Measurements from ENCODE around the gene MYO15A.

MYO15A gene

DNA sequence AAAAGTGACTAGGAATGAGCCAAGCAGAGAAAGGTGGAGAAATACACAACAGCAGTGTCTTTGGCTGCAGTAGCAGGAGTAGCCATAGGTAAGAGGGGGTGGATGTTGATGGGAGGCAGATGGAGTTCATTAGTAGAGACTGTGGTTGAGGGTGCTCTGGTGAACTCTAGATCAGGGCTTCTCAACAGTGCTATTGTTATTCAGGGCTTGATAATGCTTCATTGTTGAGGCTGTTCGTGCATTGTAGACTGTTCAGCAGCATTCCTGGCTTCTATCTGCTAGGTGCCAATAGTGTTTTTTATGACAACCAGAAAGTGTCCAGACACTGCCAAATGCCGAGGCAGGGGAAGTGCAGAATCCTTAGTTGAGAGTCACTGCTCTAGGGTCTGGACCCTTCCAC lies 78.7 kb downstream of the MYO15A start:
- in situ Hi-C loops (cut with HindIII; ENCODE audit: low sequenced_read_pairs), result loop anchor here (5.0 kb wide), 1 partner anchor 35 kb away; no protein-coding TSS in a partner anchor
- TF ChIP-seq, protein P1, sequence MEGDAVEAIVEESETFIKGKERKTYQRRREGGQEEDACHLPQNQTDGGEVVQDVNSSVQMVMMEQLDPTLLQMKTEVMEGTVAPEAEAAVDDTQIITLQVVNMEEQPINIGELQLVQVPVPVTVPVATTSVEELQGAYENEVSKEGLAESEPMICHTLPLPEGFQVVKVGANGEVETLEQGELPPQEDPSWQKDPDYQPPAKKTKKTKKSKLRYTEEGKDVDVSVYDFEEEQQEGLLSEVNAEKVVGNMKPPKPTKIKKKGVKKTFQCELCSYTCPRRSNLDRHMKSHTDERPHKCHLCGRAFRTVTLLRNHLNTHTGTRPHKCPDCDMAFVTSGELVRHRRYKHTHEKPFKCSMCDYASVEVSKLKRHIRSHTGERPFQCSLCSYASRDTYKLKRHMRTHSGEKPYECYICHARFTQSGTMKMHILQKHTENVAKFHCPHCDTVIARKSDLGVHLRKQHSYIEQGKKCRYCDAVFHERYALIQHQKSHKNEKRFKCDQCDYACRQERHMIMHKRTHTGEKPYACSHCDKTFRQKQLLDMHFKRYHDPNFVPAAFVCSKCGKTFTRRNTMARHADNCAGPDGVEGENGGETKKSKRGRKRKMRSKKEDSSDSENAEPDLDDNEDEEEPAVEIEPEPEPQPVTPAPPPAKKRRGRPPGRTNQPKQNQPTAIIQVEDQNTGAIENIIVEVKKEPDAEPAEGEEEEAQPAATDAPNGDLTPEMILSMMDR (IDR thresholded peaks at IDR 0.05; ENCODE audit: low read depth, low read length, missing control alignments), result no peak
- H3K4me3 ChIP-seq (ENCODE audit: low read depth, low read length), result peak overlapping the region; percentile 71
- DNase-seq (ENCODE audit: low read depth), result no peak

DNA sequence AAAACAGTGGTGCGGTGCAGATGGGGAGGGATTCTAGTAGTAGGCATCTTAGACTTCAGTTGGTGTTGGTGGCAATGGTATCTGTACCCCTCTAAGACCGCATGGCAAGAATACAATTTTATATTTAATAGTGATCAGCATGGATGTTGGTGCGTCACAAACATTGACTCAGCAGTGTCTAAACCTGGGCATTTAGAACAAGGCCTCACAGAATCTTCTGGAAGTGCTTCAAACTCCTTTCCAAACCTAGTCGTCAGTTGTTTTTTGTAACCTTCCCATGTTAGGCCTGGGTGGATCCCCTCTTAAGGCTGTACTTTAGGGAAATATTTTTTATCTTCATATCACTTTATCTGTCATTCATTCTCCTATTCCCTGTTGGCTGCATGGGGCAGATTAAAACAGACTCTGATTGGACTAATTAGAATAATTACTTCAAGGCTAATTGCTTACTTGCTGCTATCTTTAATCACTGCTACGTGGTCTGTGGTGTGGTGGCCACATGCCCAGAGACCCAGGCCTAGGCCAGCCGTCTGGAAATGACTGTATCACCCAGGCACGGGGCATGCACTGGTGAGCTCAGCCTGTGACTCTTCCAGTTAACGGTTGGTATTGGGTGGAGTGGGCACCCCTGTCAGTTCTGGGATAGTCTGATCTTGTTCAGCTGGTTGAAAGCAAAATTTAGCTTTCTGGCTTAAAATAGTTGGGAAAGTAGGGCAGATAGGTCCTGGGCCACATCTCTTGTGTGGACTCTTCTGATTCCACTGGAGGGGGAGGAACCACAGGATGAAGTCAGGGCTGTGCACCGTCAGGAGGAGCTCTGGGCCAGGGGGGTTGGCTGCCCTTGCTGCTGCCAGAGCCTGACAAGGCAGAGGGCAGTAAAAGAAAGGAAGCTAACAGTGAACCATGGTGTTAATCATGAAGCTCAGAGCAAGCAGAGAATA lies 79.5 kb downstream of the MYO15A start:
- TF ChIP-seq, protein P1 (IDR thresholded peaks at IDR 0.05; ENCODE audit: low read depth, low read length, missing control alignments), result no peak
- in situ Hi-C loops (cut with HindIII; ENCODE audit: low sequenced_read_pairs), result loop anchor here (5.0 kb wide), 1 partner anchor 34 kb away; no protein-coding TSS in a partner anchor
- peak overlapping the region; percentile 71 for H3K4me3 ChIP-seq (ENCODE audit: low read depth, low read length)
- no peak for DNase-seq (ENCODE audit: low read depth)

DNA sequence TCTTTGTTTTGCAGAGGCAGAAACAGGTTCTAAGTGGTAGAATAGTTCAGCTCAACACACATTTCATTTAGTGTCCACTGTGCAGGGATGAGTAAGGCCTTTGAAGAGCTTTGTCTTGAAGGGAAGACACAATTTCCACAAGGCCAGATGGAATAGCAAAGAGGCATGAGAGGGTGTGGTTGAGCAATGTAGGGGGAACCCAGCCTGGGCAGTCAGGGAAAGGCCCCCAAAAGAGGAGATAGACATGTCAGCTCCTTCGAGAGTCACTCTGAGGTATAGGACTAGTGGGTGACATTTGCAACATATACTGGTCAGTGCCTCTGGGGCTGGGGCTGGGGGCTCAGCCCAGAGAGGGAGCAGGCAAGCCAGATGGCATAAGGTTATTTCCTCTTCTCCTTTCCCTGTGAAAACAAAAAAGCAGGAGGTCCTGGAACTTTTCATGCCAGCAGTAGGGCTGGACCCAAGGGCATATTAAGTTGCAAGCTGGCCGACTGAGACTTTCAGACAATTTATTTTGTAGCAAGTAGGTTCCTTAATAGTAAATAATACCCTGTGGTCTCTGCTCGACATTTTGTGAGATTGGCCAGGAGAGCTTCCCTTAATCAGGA lies 82.2 kb downstream of the MYO15A start:
- in situ Hi-C loops (cut with HindIII; ENCODE audit: low sequenced_read_pairs), result no loop called here
- TF ChIP-seq, protein P1 (IDR thresholded peaks at IDR 0.05; ENCODE audit: low read depth, low read length, missing control alignments), result no peak
- DNase-seq (ENCODE audit: low read depth), result no peak
- H3K4me3 ChIP-seq (ENCODE audit: low read depth, low read length), result no peak overlapping the region

DNA sequence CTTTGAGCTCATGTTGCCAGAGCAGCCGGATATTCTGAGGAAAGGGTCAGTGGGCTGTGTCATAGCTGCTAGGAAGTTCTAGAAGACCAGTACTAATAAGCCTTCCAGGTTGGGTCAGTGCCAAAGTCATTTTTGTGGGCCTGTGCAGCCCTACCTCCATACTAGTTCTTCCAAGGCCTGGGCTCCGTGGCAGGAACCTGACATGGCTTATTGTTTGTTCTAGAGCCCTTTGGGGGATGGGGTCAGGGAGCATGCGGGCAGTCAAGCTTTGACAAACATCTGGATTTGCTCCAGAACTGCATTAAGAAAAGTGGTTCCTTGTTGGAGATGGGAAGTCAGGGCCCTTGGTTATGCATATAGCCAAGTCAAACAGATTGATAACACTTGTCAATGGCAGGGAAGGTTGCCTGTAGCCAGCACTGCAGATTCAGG lies 82.7 kb downstream of the MYO15A start:
- no peak for DNase-seq (ENCODE audit: low read depth)
- in situ Hi-C loops (cut with HindIII; ENCODE audit: low sequenced_read_pairs), result no loop called here
- TF ChIP-seq, protein P1 (IDR thresholded peaks at IDR 0.05; ENCODE audit: low read depth, low read length, missing control alignments), result no peak
- H3K4me3 ChIP-seq (ENCODE audit: low read depth, low read length), result no peak overlapping the region

DNA sequence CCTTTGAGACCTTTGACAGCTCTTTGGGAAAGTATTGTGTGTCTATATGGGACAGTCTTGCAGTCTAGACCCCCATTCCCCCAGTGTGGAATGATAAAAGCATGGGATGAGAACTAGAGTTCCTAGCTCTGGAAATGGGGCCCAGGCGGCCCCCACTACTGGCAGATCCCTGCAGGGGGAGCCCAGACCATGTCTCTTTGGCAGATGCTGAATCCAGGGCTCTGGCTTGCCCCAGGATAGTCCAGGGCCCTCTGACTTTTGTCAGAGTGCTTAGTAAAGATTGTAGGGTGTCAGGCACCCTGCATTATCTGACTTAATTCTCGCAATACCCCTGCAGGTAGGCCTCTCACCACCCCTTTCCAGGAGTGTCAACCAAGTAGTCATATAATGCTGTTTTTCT lies 83.4 kb downstream of the MYO15A start:
- in situ Hi-C loops (cut with HindIII; ENCODE audit: low sequenced_read_pairs), result no loop called here
- no peak for DNase-seq (ENCODE audit: low read depth)
- H3K4me3 ChIP-seq (ENCODE audit: low read depth, low read length), result no peak overlapping the region
- TF ChIP-seq, protein P1 (IDR thresholded peaks at IDR 0.05; ENCODE audit: low read depth, low read length, missing control alignments), result peak; percentile 46

DNA sequence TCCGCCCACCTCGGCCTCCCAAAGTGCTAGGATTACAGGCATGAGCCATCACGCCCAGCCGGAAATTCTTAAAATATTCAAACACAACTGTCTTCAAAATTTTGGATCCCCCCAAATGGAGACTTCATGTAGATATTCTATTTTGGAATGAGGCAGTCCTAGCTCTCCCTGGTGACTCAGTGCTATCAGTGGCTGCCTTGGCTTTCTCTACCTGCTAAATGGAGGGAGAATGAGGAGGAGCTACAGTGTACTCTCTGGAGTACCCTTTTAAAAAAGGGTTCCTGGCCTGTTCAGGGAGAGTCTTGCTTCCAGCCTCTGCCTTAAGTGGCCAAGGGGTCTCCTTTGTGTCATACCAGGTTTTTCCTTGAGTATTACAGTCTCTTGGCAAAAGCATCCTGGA lies 85.8 kb downstream of the MYO15A start:
- no peak overlapping the region for H3K4me3 ChIP-seq (ENCODE audit: low read depth, low read length)
- in situ Hi-C loops (cut with HindIII; ENCODE audit: low sequenced_read_pairs), result no loop called here
- no peak for DNase-seq (ENCODE audit: low read depth)
- TF ChIP-seq, protein P1 (IDR thresholded peaks at IDR 0.05; ENCODE audit: low read depth, low read length, missing control alignments), result no peak

All from astrocyte of the cerebellum (primary cell).